GM18505 (cell line): ENCODE results near the gene WIPI1.

Experiments
- ATAC-seq: cut with Tn5 transposase; IDR thresholded peaks from one replicate; pipeline ENCODE4 v1.9.1; 2021; ENCODE audit not compliant: unreplicated experiment
- POLR2A ChIP-seq: IDR thresholded peaks from 4 replicates; pipeline ENCODE4 v1.6.1; 2011; ENCODE audit warnings: borderline replicate concordance; ENCODE audit not compliant: insufficient read depth, insufficient read length; ENCODE audit errors: extremely low read depth

The WIPI1 gene

GRCh38 chr17:68455901-68456338 is 1.4 kb downstream of the WIPI1 start:
- ATAC-seq, result no peak
- TF ChIP-seq POLR2A, result no peak

- ATAC-seq, result no peak
- no peak for TF ChIP-seq POLR2A
These were observed 3.2 kb downstream of the WIPI1 start for GRCh38 chr17:68453991-68454665.

GRCh38 chr17:68452724-68453290 is 4.5 kb downstream of the WIPI1 start:
- ATAC-seq, result no peak
- no peak for TF ChIP-seq POLR2A

- no peak for ATAC-seq
- TF ChIP-seq POLR2A, result no peak
These were observed 5.5 kb downstream of the WIPI1 start for GRCh38 chr17:68451670-68452354.

- no peak for TF ChIP-seq POLR2A
- ATAC-seq, result no peak
These were observed 6.5 kb downstream of the WIPI1 start for GRCh38 chr17:68450801-68451200.

GRCh38 chr17:68450391-68450790 is 6.9 kb downstream of the WIPI1 start:
- TF ChIP-seq POLR2A, result no peak
- ATAC-seq, result no peak

- ATAC-seq, result no peak
- TF ChIP-seq POLR2A, result no peak
These were observed 8.1 kb downstream of the WIPI1 start for GRCh38 chr17:68449021-68449739.

- ATAC-seq, result no peak
These were observed 10.7 kb downstream of the WIPI1 start for GRCh38 chr17:68446626-68447041.

GRCh38 chr17:68445671-68446070 is 11.6 kb downstream of the WIPI1 start:
- TF ChIP-seq POLR2A, result no peak
- no peak for ATAC-seq

More at GRCh38 chr17:68446626-68447041, 10.7 kb downstream of the WIPI1 start:
- TF ChIP-seq POLR2A, result no peak

GRCh38 chr17:68443972-68444464 is 13.3 kb downstream of the WIPI1 start:
- ATAC-seq, result no peak
- TF ChIP-seq POLR2A, result no peak

GRCh38 chr17:68441070-68441770 is 16.1 kb downstream of the WIPI1 start:
- no peak for TF ChIP-seq POLR2A
- ATAC-seq, result no peak

GRCh38 chr17:68440526-68440925 is 16.8 kb downstream of the WIPI1 start:
- ATAC-seq, result no peak
- no peak for TF ChIP-seq POLR2A
